Measurements from ENCODE around the gene CFAP57.

DNA sequence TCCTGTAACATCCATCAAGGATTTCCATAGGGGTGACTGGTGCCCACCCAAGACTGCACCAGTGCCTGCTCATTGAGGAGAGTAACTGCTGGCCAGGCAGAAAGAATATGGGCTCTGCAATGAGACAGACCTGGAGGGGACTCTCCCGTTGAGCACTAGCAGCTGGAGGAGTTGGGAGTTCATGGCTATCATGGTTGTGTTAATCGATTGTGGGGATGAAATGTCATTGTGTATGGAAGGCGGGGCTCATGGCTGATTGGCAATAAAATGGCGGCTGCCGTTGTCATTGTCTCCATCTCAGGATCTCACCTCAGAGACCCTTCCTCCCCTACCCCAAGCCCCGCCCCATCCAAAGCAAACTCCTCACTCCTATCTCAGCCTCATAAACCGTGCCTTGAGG, 101.6 kb downstream of the CFAP57 start:
- TF ChIP-seq EP300 (IDR thresholded peaks at IDR 0.05): no peak
- TF ChIP-seq, protein P1, sequence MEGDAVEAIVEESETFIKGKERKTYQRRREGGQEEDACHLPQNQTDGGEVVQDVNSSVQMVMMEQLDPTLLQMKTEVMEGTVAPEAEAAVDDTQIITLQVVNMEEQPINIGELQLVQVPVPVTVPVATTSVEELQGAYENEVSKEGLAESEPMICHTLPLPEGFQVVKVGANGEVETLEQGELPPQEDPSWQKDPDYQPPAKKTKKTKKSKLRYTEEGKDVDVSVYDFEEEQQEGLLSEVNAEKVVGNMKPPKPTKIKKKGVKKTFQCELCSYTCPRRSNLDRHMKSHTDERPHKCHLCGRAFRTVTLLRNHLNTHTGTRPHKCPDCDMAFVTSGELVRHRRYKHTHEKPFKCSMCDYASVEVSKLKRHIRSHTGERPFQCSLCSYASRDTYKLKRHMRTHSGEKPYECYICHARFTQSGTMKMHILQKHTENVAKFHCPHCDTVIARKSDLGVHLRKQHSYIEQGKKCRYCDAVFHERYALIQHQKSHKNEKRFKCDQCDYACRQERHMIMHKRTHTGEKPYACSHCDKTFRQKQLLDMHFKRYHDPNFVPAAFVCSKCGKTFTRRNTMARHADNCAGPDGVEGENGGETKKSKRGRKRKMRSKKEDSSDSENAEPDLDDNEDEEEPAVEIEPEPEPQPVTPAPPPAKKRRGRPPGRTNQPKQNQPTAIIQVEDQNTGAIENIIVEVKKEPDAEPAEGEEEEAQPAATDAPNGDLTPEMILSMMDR (IDR thresholded peaks at IDR 0.05): no peak

All from ovary (tissue), 3 donors.